Measurements from ENCODE around the gene WDR18. TPM values are rescaled to one million over a fixed set of nuclear protein-coding genes. Genes with fewer than 3 reads are reported as not detected.
A peak's percentile ranks its signal among the peaks of the same experiment; 100 is the strongest.

The WDR18 gene
- total and polyA plus RNA-seq, 12 donors: 5.4 to 140 (median 53.8) TPM

DNA sequence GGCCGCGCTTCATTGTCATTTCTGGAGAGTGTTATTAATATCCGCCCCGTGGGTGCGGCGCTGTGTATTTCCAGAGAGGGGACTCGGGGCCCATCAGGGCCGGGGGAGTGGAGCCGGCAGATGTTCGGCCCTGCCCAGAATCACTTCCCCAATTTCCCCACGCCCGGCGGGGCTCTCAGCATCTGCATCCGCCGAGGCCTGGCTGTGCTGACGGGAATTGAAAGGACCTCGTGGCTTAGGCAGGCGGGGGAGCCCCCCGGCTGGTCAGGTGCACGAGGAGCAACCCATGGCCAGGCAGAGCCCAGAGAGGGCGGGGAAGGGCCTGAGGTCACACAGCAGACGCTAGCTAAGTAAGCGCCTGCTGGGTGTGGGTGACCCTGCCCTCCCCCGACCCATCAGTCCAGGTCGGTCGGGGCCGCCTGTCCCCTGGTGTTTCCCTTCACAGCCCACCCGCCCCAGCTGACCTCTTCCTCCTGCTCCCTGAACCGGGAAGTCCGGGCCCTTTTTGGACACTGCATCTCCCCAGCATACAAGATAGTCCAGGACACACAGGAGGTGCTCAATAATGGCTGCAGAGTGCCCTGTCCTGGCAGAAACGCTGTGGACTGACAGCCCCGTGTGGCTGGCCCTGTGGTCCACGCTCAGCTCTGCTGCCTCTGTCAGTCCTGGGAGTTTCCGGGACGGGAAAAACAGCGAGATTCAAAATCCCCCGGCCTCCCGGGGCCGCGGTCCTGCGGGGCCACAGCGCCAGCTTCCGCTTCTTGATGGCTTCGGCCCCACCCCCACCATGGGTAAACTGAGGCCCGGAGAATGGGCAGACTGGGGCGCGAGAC is 36.2 kb upstream of the WDR18 start:
- peak in 5 of 7 donors; percentile 52 to 76 (median 67) for DNase-seq
- H3K27ac ChIP-seq: peak overlapping the region in 1 of 5 donors; percentile 12
- TF ChIP-seq, protein P1, sequence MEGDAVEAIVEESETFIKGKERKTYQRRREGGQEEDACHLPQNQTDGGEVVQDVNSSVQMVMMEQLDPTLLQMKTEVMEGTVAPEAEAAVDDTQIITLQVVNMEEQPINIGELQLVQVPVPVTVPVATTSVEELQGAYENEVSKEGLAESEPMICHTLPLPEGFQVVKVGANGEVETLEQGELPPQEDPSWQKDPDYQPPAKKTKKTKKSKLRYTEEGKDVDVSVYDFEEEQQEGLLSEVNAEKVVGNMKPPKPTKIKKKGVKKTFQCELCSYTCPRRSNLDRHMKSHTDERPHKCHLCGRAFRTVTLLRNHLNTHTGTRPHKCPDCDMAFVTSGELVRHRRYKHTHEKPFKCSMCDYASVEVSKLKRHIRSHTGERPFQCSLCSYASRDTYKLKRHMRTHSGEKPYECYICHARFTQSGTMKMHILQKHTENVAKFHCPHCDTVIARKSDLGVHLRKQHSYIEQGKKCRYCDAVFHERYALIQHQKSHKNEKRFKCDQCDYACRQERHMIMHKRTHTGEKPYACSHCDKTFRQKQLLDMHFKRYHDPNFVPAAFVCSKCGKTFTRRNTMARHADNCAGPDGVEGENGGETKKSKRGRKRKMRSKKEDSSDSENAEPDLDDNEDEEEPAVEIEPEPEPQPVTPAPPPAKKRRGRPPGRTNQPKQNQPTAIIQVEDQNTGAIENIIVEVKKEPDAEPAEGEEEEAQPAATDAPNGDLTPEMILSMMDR (IDR thresholded peaks at IDR 0.05): no peak
- TF ChIP-seq POLR2A (IDR thresholded peaks at IDR 0.05): no peak

DNA sequence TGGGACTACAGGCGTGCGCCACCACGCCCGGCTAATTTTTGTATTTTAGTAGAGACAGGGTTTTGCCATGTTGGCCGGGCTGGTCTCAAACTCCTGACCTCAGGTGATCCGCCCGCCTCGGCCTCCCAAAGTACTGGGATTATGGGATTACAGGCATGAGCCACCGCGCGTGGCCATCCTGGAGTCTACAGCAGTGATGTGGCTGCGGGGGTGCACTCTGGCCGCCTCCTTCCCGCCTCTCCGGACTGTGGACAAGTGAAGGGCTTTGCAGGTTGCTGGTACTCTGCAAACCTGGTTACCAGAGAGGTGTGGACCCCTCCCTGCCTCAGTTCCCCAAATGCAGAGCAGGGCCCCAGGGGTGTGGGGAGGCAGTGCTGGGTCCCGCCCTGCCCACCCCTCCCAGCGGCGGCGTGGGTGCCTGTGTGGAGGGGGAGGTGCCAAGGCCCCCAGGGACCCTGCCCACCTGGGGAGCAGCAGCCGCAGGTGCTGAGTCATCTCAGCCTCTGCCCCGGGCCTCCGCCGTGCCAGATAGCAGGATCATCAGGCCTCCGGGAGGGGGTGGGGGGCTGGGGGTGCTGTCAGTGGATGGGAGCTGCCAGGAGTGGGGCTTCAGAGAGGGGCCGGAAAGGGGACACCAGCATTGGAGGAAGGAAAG is 35.2 kb upstream of the WDR18 start:
- H3K9me3 ChIP-seq (replicated peaks in 1 of 3): no peaks in the 10 kb centered on the region
- no peaks in the 10 kb centered on the region for H3K36me3 ChIP-seq (replicated peaks in 1 of 2)
- H3K4me3 ChIP-seq: no peak overlapping the region
- H3K4me1 ChIP-seq (replicated peaks in 1 of 2): peaks cover 0 to 15% of the 10 kb centered on the region in 2 donors
- 84 to 98% (median 89%) methylated on average over 5 to 25 of the region's 25 CpGs for WGBS, 4 donors
- DNase-seq: no peak
- TF ChIP-seq POLR2A (IDR thresholded peaks at IDR 0.05): no peak
- TF ChIP-seq, protein P1 (IDR thresholded peaks at IDR 0.05): no peak
- intact Hi-C loops (cut with DNase I): no loop called here
- no peaks in the 10 kb centered on the region for H3K27me3 ChIP-seq
- H3K27ac ChIP-seq: no peak overlapping the region

More for the DNA sequence above, 36.2 kb upstream of the WDR18 start:
- 83 to 91% (median 86%) methylated on average over 13 to 47 of the region's 47 CpGs for WGBS, 4 donors
- Histone ChIP-seq H3K4me1 (replicated peaks in 1 of 2) (peaks cover 0 to 12% of the 10 kb centered on the region in 2 donors), H3K9me3 (replicated peaks in 1 of 3) (no peaks in the 10 kb centered on the region), H3K27me3 (no peaks in the 10 kb centered on the region), H3K36me3 (replicated peaks in 1 of 2) (no peaks in the 10 kb centered on the region), H3K4me3 (no peak overlapping the region)
- intact Hi-C loops (cut with DNase I): no loop called here

- 86 to 88% (median 87%) methylated on average over 17 of the region's 17 CpGs for WGBS, 4 donors
- intact Hi-C loops (cut with DNase I): no loop called here
- DNase-seq: no peak
- H3K4me1 ChIP-seq (replicated peaks in 1 of 2): peaks cover 0 to 10% of the 10 kb centered on the region in 2 donors
- no peaks in the 10 kb centered on the region for H3K27me3 ChIP-seq
- no peak overlapping the region for H3K27ac ChIP-seq
- no peak for TF ChIP-seq POLR2A (IDR thresholded peaks at IDR 0.05)
- TF ChIP-seq, protein P1 (IDR thresholded peaks at IDR 0.05): no peak
- no peaks in the 10 kb centered on the region for H3K36me3 ChIP-seq (replicated peaks in 1 of 2)
- no peaks in the 10 kb centered on the region for H3K9me3 ChIP-seq (replicated peaks in 1 of 3)
- no peak overlapping the region for H3K4me3 ChIP-seq
Measured at GRCh38 chr19:950352-951066, 33.6 kb upstream of the WDR18 start.
